ENCODE measurements around the gene EFR3B.
"Not testable (repeated sequence)": the region's sequence is repeated elsewhere in the genome, so short reads cannot be mapped to it uniquely, and the experiment has no call there.

EFR3B gene

DNA sequence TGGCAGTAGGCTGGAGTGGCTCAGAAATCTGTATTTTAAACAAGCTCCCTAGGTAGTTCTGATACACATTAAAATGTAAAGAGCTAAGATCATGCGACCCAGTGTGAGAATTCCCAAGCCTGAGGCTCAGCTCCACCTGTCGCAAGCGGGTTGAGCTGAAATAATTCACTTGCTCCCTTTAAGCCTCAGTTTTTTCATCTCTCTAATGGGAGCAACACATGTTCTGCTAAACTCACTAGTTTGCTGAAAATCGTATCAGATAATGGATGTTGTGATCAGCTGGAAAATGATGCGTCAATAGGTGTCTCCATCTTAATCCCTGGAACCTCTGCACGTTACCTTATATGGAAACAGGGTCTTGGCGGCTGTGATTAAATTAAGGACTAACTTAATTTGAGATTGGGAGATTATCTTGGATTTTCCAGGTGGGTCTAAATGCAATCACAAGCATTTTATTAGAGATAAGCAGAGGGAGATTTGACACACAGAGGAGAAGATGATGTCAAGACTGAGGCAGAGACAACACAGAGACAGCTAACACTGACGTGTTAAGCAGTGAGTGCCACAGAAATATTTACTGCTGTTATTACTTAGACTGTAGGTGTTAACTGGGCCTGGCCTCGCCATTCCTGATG, 73.5 kb downstream of the EFR3B start:
- no peak for DNase-seq

DNA sequence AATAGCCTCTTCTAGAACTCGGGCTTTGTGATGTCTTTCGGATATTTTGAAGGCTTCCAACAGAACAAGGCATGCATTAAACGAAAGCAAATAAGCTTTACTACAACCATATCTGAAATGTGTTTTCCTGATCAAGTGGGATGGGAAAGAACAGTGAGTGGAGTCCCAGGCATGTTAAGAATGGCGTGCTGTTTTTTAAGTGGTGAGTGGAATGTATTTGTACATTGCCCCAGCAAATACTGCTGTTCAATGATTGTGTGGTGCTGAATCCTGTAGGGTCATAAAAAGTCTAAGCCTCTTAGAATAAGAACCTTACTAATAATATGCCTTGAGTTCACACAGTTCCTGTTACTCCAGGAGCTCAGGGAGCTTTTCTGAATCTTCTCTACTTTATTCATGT, 74.0 kb downstream of the EFR3B start:
- no peak for DNase-seq

DNA sequence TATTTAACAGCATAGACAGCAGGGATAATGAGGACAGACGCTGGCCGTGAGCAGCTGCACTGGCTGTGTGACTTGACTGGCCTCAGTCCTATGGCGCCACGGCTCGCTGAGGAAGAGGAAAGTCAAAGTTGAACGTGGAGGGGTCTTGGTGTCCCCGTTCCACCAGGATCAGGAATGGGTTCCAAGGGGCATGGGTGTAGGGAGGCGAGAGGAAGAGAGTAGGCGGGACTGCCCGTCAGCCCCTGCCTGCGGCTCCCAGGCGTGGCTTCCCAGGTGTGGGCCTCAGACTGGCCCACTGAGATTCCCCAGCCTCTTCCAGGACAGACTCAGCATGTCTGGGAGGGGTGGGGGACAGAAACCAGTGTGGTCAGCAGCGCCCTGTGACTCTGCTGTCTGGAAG, 75.1 kb downstream of the EFR3B start:
- DNase-seq = no peak

DNA sequence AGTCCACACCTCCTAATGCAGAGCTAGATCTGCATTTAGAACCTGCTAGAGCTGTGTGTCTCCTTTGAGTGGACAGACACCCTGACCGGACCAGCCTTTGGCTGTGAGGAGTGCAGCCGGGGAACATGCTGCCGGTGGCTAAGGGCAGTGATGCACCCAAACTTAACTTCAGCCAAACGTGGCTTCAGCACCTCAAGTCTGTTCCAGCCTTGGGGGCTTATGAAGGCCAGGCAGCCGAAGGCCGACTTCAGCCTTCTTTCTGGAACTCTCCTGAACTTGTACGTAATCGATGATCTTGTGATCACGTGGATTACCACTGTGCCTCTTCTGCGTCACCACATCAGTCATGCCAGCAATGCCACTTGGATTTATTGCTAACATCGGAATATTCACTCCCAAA, 77.4 kb downstream of the EFR3B start:
- DNase-seq = no peak

DNA sequence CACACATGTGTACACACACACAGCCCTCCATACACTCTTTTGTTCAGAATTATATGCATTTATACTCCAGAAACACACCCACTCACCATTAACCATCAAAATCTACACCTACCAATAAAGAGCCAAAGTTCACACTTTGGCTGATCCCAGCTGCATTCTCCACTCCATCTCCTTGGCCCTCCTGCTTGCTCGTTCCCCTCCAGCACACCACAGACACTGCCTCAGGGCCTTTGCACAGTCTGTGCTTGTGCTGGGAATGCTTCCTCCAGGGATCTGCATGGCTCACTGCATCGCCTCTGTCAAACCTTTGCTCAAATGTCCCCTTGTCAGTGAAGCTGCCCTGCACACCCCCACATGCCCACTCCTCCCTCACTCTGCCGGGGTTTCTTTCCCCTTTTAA, 80.5 kb downstream of the EFR3B start:
- no peak for DNase-seq

DNA sequence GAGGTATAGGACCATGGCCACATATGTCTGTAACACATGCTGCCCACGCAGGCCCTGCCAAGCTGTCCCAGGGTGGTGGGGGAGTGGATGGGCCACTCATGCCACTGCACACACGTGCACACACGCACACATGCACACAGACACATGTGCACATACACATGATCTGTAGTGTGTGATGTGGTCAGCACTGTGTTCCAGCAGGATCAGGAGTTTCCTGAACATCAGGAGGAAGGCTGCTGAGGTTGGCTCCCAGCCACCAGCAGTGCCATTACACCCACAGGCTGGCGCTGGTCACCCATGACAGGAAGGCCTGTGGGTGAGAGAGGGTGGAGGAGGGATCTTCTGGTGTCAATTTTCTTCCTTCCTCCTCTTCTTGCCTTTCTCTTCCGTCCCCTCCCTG, 81.8 kb downstream of the EFR3B start:
- DNase-seq = no peak

DNA sequence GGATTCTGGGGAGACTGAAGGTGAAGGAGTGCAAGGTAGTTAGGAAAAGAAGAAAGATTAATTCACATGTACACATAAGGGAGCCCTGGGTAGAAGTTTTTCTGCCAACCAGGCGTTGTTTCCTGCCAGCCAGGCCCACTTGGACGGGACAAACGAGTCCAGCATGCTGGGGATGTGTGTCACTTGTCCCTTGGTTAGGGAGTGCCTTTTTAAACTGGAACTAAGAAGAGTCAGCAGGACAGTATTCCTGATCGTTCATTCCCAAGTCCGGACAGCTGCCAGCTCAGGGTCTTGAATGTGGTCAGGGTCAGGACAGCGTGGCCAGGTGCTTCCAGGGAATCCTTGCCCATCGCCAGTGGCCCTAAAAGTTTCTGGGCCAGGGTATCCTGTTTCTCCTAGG, 83.3 kb downstream of the EFR3B start:
- no peak for DNase-seq

DNA sequence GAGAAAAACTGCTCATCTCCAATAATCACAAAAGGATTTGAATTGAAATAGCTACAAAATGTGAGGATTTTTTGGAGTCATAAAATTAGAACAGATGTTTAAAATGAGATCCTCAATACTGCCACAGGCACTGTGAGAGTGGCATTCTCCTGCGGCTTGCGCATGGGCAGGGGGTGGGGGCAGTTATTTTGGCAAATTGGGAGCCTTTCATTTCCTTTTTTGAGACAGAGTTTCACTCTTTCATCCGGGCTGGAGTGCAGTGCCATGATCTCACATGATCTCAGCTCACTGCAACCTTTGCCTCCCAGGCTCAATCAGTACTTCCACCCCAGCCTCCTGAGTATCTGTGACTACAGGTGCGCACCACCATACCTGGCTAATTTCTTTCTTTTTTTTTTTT, 84.1 kb downstream of the EFR3B start:
- DNase-seq = no peak

DNA sequence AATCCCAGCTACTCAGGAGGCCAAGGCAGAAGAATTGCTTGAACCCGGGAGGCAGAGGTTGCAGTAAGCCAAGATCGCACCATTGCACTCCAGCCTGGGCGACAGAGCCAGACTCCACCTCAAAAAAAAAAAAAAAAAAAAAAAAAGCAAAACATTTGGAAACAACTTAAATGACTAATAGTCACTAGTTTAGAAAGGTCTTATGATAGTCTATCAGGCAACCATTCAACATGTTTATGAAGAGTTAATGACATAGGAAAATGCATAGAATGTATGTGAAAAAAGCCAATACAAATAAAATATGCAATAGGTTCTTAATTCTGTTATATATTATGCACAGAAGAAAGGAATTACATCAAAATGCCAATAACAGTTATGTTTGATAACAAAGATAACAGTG, 85.2 kb downstream of the EFR3B start:
- DNase-seq = not testable (repeated sequence)

DNA sequence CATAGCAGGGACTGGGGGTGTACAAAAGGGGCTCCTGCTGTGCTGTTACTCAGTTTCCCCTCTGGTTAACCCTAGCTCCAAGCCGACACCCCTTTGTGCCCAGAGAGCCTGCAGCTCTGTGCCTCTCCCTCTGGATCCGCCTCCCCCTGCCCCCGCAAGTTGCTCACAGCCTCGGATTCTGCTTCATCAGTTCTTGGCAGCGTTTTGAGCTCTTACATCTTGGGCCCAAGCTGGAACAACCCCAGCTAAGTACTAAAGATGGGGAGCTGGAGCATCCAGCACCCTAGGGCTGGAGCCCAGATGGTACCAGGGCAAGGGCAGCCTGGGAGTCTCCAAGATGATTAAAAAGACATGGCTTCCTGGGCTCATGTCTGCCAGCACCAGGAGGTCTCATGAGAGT, 85.8 kb downstream of the EFR3B start:
- DNase-seq = no peak

DNA sequence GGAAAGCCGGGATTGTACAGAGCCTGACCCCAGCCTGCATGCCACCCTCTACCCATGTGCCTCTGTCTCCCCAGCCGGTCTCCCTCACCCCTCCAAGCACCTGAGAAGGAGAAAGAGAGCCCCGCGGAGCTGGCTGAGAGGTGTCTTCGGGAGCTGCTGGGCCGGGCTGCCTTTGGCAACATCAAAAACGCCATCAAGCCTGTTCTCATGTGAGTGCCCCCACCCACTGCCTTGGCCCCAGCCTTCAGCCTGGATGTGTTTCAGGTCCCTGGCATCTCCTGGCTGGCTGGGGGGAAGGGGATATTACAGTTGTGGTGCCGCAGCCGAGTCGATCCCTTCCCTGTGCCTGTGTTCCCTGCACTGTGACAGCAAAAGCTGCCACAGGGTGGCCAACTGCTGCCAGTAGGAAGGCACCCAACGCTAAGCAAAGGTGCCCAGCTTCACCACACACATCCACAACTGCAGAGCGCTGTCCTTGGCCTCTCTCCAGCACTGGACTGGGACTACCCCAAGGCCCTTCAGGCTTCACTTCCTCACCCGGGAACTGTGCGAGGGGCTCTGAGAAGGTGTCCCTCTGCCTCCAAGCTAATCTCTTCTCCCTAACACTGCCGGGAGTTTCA, 88.1 kb downstream of the EFR3B start:
- no peak for DNase-seq

DNA sequence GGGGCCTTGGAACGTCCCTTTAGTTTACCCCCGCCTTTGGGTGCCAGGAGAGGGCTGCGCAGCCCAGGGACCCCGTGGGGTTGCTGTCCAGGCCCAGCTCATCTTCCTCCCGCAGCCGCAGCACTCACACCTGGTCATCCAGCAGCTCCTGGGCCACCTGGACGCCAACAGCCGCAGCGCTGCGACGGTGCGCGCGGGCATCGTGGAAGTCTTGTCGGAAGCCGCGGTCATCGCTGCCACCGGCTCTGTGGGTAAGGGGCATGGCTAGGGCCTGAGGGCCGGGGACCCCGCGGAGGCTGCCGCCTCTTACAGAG, 89.3 kb downstream of the EFR3B start:
- no peak for DNase-seq

DNA sequence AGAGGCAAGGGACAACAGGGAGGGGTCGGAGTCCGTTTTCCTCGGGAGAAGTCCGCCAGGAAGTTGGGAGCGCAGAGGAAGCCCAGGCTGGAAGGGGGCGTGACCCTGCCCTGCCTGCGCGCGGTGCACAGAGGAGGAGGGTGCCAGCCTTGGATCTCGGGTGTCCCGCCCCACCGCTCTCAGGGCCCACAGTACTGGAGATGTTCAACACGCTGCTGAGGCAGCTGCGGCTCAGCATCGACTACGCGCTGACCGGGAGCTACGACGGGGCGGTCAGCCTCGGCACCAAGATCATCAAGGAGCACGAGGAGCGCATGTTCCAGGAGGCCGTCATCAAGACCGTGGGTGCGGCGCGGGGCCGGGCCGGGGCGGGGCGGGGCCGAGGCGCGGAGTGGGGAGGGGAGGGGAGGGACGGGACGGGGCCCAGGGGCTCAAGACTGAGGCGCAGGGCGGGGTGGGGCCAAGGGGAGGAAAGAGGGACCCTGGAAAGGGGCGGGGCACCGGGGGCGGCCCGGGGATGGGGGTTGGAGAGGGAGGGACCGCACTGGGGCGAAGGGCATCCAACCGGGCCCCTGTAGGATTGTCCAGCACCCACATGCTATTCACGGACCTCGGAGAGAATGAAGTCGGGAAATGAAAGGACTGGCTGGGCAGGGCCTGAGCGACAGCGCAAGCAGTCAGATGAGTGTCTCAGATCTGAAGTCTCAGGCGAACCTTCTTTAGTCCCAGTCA, 89.9 kb downstream of the EFR3B start:
- peak; percentile 4 for DNase-seq

DNA sequence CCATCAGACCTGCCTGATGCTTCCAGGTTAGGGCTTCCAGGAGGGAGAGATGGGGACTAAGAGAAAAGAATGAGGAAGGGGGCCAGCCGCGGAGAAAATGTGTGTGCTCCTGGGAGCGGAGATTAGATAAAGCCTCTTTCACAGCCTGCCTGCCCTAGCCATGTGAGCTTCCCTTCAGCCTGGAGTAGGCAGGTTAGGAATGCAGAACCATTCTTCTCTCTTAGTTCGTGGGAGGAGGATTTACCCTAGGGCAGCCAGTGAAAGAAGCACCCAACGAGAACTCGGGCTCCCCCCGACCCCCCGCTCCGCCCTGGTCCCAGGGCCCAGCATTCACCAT, 90.4 kb downstream of the EFR3B start:
- no peak for DNase-seq

DNA sequence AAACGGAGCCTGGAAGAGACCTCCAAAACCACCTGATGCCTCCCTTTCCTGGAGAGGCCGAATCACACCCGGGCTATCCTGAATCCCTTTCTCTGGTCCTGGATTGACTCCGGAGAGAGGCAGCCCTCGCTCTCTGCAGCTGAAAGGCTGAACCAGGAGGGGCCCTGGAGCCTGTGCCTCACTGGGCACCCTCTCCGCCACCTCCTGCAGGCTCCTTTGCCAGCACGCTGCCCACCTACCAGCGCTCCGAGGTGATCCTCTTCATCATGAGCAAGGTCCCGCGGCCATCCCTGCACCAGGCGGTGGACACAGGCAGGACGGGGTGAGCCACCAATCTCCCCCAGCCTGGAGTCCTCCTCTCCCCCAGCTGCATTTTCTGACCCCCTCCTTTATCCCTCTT, 90.8 kb downstream of the EFR3B start:
- no peak for DNase-seq

DNA sequence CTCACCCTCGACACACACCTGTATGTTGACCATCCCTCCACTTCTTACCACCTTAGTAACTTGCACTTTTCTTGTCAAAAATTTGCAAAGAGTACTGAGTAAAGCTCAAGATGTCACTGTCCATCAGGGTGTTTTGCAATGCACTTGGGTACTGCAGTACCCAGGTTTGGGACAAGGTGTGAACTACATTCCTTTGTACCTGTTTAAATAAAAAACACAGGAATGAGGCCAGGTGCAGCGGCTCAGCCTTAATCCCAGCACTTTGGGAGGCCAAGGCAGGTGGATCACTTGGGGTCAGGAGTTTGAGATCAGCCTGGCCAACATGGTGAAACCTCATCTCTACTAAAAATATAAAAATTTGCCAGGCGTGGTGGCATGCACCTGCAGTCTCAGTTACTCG, 98.7 kb downstream of the EFR3B start:
- DNase-seq = not testable (repeated sequence)

DNA sequence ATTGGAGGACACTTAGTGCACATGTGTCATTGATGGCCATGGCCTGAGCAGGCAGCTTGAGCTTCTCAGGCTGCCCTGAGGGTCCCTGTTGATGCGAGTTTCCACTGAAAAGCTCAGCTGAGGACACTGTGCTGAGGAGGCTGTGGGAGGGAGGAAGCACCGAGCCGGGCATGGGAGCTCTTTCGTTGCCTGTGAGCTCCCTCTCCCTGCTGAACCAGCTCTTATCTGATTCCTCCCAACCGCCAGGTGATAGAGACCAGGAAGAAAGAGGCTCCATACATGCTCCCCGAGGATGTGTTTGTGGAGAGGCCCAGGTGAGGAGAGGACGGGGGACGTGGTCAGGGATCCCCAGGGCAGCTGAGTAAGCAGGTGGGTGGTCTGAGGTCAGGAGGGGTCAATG, 99.2 kb downstream of the EFR3B start:
- no peak for DNase-seq

DNA sequence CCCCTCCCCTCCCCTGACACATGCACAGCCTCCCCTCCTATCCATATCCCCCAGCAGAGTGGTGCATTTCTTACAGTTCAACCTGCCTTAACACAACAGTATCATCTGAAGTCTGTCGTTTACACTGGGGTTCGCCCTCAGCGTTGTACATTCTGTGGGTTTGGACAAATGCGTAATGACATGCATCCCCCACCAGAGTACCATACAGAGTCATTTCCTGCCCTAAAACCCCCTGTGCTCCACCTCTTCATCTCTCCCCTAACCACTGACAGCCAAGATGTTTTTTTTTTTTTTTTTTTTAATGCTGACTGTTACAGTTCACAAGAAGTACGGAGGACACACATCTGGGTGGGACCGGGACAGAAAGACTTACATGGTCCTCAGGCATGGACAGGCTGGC, 103.9 kb downstream of the EFR3B start:
- no peak for DNase-seq

DNA sequence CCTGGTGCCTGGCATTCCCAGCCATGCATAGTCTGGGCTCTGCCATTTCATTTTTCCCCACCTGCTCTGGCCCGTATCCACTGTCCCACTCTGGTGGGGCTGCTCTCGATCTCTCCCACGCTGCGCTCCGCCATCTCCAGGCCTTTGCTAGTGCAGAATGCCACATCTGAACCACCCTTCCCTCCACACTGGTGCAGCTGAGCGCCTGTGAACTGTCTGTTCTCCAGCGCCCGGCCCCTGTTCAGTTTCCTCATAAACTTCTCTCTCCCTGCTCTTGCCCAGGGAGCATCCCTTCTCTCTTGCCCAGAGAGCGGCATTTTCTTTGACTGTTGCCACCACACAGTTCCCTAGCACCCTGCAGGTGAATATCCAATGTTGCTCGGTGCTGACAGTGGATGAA, 105.0 kb downstream of the EFR3B start:
- no peak for DNase-seq

DNA sequence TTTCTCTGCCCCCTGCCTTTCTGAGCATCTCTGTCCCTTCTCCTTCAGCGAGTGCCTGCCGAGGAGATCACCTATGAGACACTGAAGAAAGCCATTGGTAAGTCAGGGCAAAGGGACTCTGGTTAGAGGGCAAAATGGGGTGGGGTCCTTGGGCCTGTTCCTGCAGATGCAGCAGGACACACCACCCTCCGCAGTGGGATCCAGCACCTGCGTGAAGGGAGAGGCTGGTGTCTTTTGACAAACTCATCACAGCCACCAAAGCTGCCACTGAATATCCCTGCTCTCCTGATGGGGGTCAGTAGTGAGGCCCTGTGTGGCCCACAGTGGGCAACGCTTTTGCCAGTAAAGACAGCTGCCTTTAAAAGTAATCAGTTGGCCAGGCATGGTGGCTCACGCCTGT, 107.8 kb downstream of the EFR3B start:
- DNase-seq = no peak

DNA sequence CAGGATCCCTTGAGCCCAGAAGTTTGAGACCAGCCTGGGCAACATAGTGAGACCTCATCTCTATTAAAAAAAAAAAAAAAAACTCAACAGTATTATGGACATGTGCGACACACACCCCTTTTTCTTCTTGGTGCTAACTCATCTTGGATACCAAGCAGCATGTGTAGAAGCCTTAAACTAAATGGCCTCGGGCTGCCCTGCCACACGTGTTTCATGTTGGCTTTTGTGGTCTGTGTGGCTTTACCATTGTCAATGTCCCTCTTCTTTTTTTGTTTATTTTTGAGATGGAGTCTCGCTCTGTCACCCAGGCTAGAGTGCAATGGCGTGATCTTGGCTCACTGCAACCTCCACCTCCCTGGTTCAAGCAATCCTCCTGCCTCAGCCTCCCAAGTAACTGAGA, 109.1 kb downstream of the EFR3B start:
- not testable (repeated sequence) for DNase-seq

DNA sequence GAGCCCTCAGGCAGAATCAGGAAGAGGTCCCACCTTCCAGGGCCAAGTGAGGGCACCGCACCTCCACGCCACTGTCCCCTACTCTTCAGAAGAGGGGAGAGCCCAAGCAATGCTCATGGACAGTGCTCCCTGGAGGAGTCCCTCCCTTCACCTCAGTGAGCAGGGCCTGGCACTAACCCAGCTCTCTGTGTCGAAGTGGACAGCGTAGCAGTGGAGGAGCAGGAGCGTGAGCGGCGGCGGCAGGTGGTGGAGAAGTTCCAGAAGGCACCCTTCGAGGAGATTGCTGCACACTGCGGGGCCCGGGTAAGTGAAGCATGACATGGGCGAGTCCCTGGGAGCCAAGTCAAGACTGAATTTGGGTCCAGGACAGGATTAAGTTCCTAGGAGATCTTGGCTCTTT, 109.8 kb downstream of the EFR3B start:
- DNase-seq = no peak

DNA sequence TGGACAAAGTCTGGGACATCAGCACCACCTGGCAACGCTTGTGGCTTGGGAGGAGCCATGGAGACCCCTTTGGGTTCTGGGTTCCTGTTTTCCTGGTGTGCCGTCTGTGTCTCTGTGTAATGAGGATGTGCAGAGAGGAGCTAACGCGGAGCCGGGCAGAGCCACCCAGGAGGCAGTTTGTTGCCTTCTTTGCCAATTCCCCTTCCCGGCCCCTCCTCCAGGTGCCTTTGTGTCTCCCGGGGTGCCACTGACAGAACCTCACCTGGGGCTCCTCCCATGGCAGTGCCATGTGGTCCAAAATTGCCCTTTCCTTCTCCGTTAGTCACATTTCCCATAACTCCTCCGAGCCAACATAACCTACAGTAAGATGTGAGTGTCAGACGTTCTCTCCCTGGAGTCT, 113.5 kb downstream of the EFR3B start:
- no peak for DNase-seq

DNA sequence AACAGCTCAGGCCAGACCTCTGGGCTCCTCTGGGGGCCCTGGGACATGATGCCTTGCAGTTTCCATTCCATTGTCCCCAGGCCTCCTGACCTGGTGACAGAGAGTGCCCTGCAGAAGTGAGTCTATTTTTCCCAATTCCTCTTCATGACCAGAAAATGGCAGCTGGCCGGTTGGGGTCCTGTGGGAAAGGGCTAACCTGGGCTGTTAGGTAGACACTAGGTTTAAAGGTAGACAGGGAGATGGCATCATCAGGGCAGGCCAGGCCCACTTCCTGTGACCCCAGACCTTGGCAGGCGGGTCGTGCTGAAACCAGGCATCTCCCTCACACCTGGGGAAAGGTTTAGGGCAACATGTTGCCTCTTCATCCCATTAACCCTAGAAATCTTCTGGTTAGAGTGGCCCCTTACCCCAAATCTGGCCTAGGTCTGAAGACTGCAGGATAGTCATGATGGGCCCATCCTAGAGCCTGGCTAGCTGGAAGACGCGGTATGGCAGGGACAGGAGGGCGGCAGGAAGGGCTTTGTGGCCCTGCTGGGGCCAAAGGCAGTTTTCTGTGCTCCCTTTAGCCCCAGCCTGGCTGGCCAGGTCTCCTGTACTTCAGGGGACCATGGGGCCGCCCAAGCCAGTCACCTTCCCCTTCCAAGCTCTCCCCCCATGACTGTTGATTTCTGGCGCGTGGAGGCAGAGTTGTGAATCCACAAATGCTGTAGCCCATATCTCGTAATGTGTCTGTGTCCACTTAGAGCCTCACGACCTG, 116.4 kb downstream of the EFR3B start:
- DNase-seq = no peak
